Measurements from ENCODE around the gene PARD3B.

Gene PARD3B

GRCh38 chr2:205582366-205582765 lies 1037.1 kb downstream of the PARD3B start:
- Histone ChIP-seq H3K4me3 (ENCODE audit: low read depth in 1 of 2, low read length in 2 of 2) (no peak overlapping the region), H3K4me2 (ENCODE audit: insufficient read depth, low read length) (no peak overlapping the region), H3K36me3 (ENCODE audit: insufficient read depth, low read length) (no peaks in the 10 kb centered on the region), H3K9ac (ENCODE audit: low read depth, low read length) (no peak overlapping the region), H2AFZ (ENCODE audit: low read depth, low read length) (no peak overlapping the region), H3K27ac (ENCODE audit: low read length) (no peak overlapping the region), H3K79me2 (ENCODE audit: insufficient read depth, low read length) (no peaks in the 10 kb centered on the region), H3K4me1 (ENCODE audit: insufficient read depth, low read length) (no peaks in the 10 kb centered on the region), H3K9me3 (ENCODE audit: insufficient read depth, low read length, severe bottlenecking) (no peaks in the 10 kb centered on the region), H3K27me3 (ENCODE audit: insufficient read depth, low read length, poor library complexity) (no peaks in the 10 kb centered on the region), H4K20me1 (ENCODE audit: insufficient read depth, low read length) (no peaks in the 10 kb centered on the region)
- no peak for TF ChIP-seq CTCF (IDR thresholded peaks at IDR 0.05; ENCODE audit: borderline replicate concordance, extremely low read depth, low read length, poor library complexity, severe bottlenecking)
- no peak for TF ChIP-seq EZH2 (IDR thresholded peaks at IDR 0.05; ENCODE audit: borderline replicate concordance, low read depth, low read length, severe bottlenecking)
- DNase-seq (no peak), ATAC-seq (ENCODE audit: insufficient read depth, low read depth) (no peak)

- Histone ChIP-seq H3K4me2 (ENCODE audit: insufficient read depth, low read length) (no peak overlapping the region), H3K79me2 (ENCODE audit: insufficient read depth, low read length) (no peaks in the 10 kb centered on the region), H3K27ac (ENCODE audit: low read length) (no peak overlapping the region), H3K4me3 (ENCODE audit: low read depth in 1 of 2, low read length in 2 of 2) (no peak overlapping the region), H3K27me3 (ENCODE audit: insufficient read depth, low read length, poor library complexity) (no peaks in the 10 kb centered on the region), H2AFZ (ENCODE audit: low read depth, low read length) (no peak overlapping the region), H3K9ac (ENCODE audit: low read depth, low read length) (no peak overlapping the region), H4K20me1 (ENCODE audit: insufficient read depth, low read length) (no peaks in the 10 kb centered on the region), H3K36me3 (ENCODE audit: insufficient read depth, low read length) (no peaks in the 10 kb centered on the region), H3K4me1 (ENCODE audit: insufficient read depth, low read length) (no peaks in the 10 kb centered on the region), H3K9me3 (ENCODE audit: insufficient read depth, low read length, severe bottlenecking) (no peaks in the 10 kb centered on the region)
- DNase-seq, result no peak
- ATAC-seq (ENCODE audit: insufficient read depth, low read depth), result no peak
- TF ChIP-seq CTCF (IDR thresholded peaks at IDR 0.05; ENCODE audit: borderline replicate concordance, extremely low read depth, low read length, poor library complexity, severe bottlenecking) (no peak), EZH2 (IDR thresholded peaks at IDR 0.05; ENCODE audit: borderline replicate concordance, low read depth, low read length, severe bottlenecking) (no peak)
These were observed 1040.4 kb downstream of the PARD3B start for GRCh38 chr2:205585449-205586383.

- H3K4me2 ChIP-seq (ENCODE audit: insufficient read depth, low read length), result no peak overlapping the region
These were observed 1041.4 kb downstream of the PARD3B start for GRCh38 chr2:205586626-205587025.

More at GRCh38 chr2:205586626-205587025, 1041.4 kb downstream of the PARD3B start:
- Histone ChIP-seq H3K9ac (ENCODE audit: low read depth, low read length) (no peak overlapping the region), H3K4me3 (ENCODE audit: low read depth in 1 of 2, low read length in 2 of 2) (no peak overlapping the region), H3K36me3 (ENCODE audit: insufficient read depth, low read length) (no peaks in the 10 kb centered on the region), H2AFZ (ENCODE audit: low read depth, low read length) (no peak overlapping the region), H3K4me1 (ENCODE audit: insufficient read depth, low read length) (no peaks in the 10 kb centered on the region), H3K27me3 (ENCODE audit: insufficient read depth, low read length, poor library complexity) (no peaks in the 10 kb centered on the region), H3K9me3 (ENCODE audit: insufficient read depth, low read length, severe bottlenecking) (no peaks in the 10 kb centered on the region), H3K27ac (ENCODE audit: low read length) (no peak overlapping the region), H4K20me1 (ENCODE audit: insufficient read depth, low read length) (no peaks in the 10 kb centered on the region), H3K79me2 (ENCODE audit: insufficient read depth, low read length) (no peaks in the 10 kb centered on the region)
- no peak for DNase-seq
- no peak for TF ChIP-seq EZH2 (IDR thresholded peaks at IDR 0.05; ENCODE audit: borderline replicate concordance, low read depth, low read length, severe bottlenecking)
- no peak for TF ChIP-seq CTCF (IDR thresholded peaks at IDR 0.05; ENCODE audit: borderline replicate concordance, extremely low read depth, low read length, poor library complexity, severe bottlenecking)
- no peak for ATAC-seq (ENCODE audit: insufficient read depth, low read depth)

Measured in DND-41 (cell line).